Measurements from ENCODE around the gene SLC25A19. TPM values are rescaled to one million over a fixed set of nuclear protein-coding genes. Genes with fewer than 3 reads are reported as not detected.

Gene SLC25A19
- polyA plus RNA-seq, 1 experiment: 3.5 TPM

DNA sequence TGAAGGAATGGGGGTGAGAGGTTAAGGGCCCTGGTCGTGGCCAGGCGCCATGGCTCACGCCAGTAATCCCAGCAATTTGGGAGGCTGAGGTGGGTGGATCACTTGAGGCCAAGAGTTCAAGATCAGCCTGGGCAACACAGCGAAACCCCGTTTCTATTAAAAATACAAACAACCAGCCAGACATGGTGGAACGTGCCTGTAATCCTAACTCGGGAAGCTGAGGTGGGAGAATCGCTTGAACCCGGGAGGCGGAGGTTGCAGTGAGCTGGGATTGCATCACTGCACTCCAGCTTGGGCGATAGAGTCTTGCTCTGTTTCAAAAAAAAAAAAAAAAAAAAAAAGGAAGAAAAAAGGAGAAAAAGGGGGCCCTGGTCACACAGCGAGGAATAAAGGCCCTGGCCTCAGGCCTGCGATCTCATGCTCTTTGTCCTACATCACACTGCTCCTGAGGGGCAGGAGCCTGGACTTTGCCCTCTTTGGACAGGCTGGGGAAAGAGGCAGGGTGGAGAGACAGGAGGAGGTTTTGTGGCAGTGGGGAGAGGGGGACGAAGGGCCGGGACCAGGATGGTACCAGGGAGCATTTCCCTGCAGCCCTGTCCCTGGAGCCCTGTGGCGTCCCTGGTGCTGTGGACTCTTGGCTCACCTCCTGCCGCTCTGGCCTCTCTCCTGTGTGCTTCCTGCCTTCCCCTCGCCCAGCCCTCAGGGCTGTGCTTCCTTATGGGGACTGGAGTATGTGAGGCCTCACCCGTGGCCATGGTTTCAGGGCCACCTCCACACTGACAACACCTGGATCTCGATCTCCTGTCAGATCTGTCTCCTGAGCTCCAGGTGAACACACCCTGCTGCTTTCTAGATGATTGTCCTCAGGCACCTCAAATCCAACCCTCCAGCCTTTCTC lies 19.7 kb upstream of the SLC25A19 start:
- no peaks in the 10 kb centered on the region for H3K27me3 ChIP-seq (ENCODE audit: control insufficient read depth, insufficient read depth, low read length)
- TF ChIP-seq CTCF (IDR thresholded peaks at IDR 0.05; ENCODE audit: low read depth, low read length): no peak
- H3K4me3 ChIP-seq (ENCODE audit: low read depth, low read length): no peak overlapping the region
- no peak overlapping the region for H3K27ac ChIP-seq (ENCODE audit: low read depth, low read length)
- ChIA-PET CTCF (interaction anchor here (0.6 to 1.3 kb wide), 2 partner anchors 12 to 14 kb away, joined by 3 to 7 read pairs; no protein-coding TSS in a partner anchor), POLR2A (no interaction called here)
- H3K9me3 ChIP-seq (ENCODE audit: control insufficient read depth, insufficient read depth, low read length): no peaks in the 10 kb centered on the region
- no peak for DNase-seq (ENCODE audit: low read depth, low spot score)

DNA sequence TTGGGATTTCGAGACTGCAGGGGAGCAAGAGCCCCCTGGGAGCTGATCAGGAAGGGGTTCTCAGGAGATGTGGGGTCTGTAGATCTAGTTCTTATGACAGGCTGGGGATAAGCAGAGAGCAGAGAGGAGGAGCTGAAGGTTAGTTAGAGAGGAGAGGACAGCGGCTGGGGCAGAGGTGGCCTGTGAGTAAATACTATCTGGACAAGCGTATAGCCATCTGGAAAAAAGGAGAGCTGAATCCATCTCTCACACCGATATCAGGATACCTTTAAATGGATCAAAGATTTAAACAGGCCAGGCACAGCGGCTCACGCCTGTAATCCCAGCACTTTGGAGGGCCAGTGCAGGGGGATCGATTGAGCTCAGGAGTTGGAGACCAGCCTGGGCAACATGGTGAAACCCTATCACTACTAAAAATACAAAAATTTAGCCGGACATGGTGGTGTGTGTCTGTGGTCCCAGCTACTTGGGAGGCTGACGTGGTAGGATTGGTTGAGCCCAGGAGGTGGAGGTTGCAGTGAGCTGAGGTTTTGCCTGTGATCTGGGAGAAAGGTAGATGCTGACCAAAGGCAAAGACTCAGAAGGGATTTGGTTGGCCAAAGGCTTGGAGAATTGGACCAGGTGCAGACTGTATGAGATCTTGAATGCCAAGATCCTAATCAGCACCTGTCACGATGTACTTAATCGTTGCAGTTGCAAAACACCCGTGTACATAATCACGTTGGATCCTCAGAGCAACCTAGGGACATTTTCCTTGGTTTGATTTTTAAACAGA lies 18.9 kb upstream of the SLC25A19 start:
- POLR2A ChIA-PET: no interaction called here
- no peaks in the 10 kb centered on the region for H3K27me3 ChIP-seq (ENCODE audit: control insufficient read depth, insufficient read depth, low read length)
- H3K4me3 ChIP-seq (ENCODE audit: low read depth, low read length): no peak overlapping the region
- no peak for DNase-seq (ENCODE audit: low read depth, low spot score)
- no peaks in the 10 kb centered on the region for H3K9me3 ChIP-seq (ENCODE audit: control insufficient read depth, insufficient read depth, low read length)
- no peak overlapping the region for H3K27ac ChIP-seq (ENCODE audit: low read depth, low read length)
- TF ChIP-seq CTCF (IDR thresholded peaks at IDR 0.05; ENCODE audit: low read depth, low read length): no peak
- CTCF ChIA-PET: interaction anchor here (0.6 kb wide), 1 partner anchor 11 kb away, joined by 3 read pairs; no protein-coding TSS in a partner anchor

GRCh38 chr17:75301502-75302206 lies 12.4 kb upstream of the SLC25A19 start:
- Histone ChIP-seq H3K4me3 (ENCODE audit: low read depth, low read length) (no peak overlapping the region), H3K27ac (ENCODE audit: low read depth, low read length) (no peak overlapping the region), H3K27me3 (ENCODE audit: control insufficient read depth, insufficient read depth, low read length) (no peaks in the 10 kb centered on the region), H3K9me3 (ENCODE audit: control insufficient read depth, insufficient read depth, low read length) (no peaks in the 10 kb centered on the region)
- ChIA-PET CTCF (interaction anchor here (0.6 to 1.4 kb wide), 3 partner anchors 10 to 21 kb away, joined by 3 to 7 read pairs (median 3); no protein-coding TSS in a partner anchor), POLR2A (no interaction called here)
- no peak for DNase-seq (ENCODE audit: low read depth, low spot score)
- no peak for TF ChIP-seq CTCF (IDR thresholded peaks at IDR 0.05; ENCODE audit: low read depth, low read length)

DNA sequence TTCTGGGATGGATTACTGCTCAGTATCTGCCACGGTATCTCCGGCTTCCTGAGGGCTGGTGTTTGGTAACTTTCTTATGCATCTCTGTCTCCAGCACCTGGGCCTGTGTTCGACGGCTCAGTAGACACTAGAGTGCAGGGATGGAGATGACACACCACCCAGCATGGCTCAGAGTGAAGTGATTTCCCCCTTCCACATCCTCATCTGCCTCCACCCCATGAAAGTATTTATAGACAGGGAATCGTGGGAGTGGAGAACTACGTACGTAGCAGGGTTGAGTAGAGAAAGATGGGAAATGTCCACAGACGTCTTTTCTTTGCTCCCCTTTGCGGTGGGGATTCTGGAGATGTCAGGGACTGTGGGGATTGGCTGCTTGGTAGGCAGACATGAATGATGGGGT lies 11.8 kb upstream of the SLC25A19 start:
- Histone ChIP-seq H3K4me3 (ENCODE audit: low read depth, low read length) (no peak overlapping the region), H3K27ac (ENCODE audit: low read depth, low read length) (no peak overlapping the region), H3K9me3 (ENCODE audit: control insufficient read depth, insufficient read depth, low read length) (no peaks in the 10 kb centered on the region), H3K27me3 (ENCODE audit: control insufficient read depth, insufficient read depth, low read length) (no peaks in the 10 kb centered on the region)
- ChIA-PET CTCF (interaction anchor here (0.6 kb wide), 1 partner anchor 11 kb away, joined by 3 read pairs; no protein-coding TSS in a partner anchor), POLR2A (no interaction called here)
- no peak for DNase-seq (ENCODE audit: low read depth, low spot score)
- TF ChIP-seq CTCF (IDR thresholded peaks at IDR 0.05; ENCODE audit: low read depth, low read length): no peak
